DMS153 (cell line): Measurements from ENCODE around the gene RAD51AP2.
"Not testable (repeated sequence)": the region's sequence is repeated elsewhere in the genome, so short reads cannot be mapped to it uniquely, and the experiment has no call there.

ENCODE experiments used
- DNase-seq: peaks from one replicate; lab custom pipeline; 2025; lab: John Stamatoyannopoulos, UW

The RAD51AP2 gene

GRCh38 chr2:17538022-17538843, 20.0 kb upstream of the RAD51AP2 start:
- no peak for DNase-seq

DNA sequence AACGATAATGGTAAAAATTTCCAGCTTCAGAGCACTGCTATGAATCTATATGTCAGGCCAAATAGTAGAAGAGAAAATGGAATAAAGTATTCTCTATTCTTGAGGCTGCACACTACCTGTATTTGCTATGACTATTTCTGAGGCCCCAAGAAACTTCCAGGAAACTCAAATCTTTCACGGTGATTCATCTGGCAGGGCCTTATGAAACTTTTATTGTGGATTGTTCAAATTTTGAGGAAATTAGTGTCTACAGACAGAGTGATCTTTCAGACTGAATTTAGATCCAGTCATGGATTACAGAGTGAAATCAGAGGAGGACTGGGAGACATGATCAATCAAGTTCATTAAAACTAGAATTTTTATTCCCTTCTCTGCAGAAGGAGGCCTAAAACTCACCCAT, 18.2 kb upstream of the RAD51AP2 start:
- no peak for DNase-seq

DNA sequence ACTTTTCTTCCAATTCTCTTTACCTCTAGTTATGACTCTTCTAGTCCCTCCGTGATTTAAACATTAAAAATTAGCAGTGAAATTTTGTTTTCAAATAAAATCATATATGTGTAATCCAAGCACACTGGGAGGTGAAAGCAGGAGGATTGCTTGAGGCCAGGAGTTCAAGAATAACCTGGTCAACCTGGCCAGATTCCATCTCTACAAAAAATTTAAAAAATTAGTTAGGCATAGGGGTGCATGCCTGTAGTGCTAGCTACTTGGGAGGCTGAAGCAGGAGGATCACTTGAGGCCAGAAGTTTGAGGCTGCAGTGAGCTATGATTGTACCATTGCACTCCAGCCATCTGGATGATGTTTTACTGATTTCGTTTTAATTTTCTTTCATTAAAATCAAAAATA, 15.3 kb upstream of the RAD51AP2 start:
- no peak for DNase-seq

GRCh38 chr2:17529771-17530170, 11.5 kb upstream of the RAD51AP2 start:
- DNase-seq = no peak

DNA sequence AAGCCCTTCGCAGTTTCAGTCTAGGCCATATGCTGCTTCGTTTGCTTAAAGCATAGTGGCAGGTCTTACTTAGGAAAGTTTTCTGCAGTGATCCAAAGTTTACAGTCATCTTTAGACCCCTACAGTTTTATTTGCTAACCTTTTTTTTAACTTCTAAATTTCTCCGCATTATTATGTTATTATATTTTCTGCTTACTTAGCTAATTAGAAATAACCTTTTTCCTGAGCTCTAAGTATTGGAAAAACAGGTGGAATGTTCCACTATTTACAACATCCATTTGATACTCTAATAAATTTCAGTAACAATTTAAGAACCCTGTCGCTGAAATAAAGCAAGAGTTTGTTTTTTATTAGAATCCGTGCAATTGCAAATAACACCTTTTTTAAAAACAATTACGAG, 4.1 kb upstream of the RAD51AP2 start:
- DNase-seq = no peak

DNA sequence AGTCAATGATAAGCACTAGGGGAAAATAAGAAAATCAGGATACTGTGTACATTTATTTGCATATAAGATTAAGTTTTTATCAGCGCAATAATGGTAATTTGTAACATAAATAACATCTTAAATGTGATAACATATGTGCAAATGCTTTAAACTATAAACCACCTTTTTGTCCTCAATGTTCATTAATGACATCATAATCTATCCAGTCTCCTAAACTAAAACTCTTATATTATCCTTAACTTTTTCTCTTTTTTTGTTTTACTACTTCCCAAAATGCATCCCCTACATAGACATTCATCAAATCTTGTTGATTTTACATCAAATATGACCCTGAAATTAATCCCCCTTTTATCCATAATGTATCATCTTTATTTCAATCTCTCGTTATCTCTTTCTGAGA, 3.4 kb upstream of the RAD51AP2 start:
- DNase-seq = no peak

DNA sequence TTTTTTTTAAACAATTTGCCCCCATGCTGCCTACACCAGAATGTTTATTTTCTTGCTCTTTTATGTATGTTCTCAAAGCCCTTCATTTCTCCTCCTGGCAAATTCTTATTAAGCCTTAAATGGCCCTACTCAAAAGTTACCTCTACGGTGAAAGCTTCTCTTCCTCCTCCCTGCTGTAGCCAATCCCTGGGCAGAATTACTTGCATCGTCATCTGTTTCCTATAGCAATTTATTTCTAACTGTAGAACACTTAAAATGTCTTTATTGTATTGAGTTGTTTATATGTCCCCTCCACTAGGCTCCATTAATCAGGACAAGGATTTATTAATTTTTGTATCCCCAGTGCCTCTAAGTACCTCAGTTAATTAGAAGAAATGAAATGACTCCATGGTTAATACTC, 2.5 kb upstream of the RAD51AP2 start:
- DNase-seq = no peak

DNA sequence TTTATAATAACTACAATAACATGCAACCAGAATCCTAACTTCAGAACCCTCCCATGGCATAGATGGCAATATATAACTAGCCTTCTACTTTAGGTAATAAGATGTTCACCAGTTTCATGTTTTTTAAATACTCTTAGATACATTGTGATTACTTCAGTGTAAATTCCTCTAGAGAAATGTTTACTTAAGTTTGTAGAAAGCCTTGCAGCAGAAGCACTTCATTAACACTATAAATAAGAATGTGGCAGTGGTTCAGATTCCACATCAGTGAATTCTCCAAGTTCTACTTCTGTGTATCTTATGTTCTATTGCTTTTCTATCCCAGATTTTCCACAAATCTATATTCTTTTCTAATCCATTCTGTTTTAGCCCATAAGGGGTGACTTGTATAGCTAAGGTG, 1.2 kb upstream of the RAD51AP2 start:
- DNase-seq = no peak

- DNase-seq = no peak
Measured at GRCh38 chr2:17517481-17518211, 594 bp downstream of the RAD51AP2 start.

GRCh38 chr2:17515652-17516051, 2.6 kb downstream of the RAD51AP2 start:
- no peak for DNase-seq

DNA sequence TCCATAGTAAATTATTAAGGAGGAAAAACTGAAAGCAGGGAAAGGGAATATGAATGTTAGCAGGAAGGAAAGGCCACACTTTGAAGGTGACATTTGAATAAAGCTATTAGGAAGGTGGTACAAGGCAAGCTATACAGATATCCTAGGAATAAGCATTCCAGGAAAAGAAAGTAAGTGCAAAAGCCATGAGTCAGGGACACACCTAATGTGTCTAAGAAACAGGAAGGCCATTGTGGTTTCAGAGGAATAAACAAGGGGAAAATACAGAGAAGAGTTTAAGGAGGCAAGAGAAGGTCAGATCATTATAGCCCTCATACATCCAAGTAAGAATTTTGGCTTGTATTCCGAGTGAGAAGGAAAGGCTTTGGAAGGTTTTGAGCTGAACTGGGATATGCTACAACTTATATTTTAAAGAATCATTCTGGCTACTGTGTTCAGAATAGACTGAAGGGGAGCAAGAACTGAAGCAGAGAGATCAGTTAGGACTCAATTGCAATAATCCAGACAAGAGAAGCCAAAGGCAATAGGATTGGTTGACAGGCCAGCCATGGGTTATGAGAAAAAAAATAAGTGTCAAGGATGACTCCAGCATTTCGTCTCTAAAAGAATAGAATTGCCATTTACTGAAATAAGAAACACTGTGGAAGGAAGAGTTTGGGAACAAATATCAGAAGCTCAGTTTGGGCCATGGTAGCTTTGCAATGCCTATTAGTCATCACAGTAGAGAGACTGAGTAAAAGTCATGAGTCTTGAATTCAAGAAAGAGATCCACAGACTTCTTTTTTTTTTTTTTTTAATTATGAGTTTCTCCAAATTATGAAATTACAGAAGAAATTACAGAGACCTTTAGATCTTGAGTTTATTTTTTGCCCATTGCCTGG, 11.3 kb downstream of the RAD51AP2 start:
- no peak for DNase-seq

GRCh38 chr2:17497718-17498117, 20.5 kb downstream of the RAD51AP2 start:
- DNase-seq = no peak

DNA sequence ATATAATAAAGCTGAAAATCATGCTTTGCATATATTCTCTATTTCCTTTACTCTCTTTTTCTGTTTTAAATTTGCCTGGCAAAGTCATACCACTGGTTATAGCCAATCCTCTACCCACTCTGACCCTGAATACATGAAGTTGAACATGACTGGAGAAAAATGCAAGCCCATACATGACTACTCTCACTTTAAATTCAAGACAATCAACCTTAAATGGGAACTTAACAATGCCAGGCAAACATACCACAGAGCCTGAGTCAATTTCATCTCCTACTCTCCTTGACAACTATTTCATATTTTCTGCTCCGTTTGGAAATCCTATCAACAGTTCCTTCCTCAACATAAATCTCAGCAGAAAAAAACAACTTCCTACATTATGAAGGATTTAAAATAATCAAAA, 22.6 kb downstream of the RAD51AP2 start:
- DNase-seq = no peak

DNA sequence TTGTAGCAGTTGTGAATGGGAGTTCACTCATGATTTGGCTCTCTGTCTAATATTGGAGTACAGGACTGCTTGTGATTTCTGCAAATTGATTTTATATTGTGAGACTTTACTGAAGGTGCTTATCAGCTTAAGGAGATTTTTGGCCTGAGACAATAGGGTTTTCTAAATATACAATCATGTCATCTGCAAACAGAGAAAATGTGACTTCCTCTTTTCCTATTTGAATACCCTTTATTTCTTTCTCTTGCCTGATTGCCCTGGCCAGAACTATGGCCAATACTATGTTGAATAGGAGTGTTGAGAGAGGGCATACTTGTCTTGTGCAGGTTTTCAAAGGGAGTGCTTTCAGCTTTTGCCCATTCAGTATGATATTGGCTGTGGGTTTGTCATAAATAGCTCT, 28.1 kb downstream of the RAD51AP2 start:
- not testable (repeated sequence) for DNase-seq

DNA sequence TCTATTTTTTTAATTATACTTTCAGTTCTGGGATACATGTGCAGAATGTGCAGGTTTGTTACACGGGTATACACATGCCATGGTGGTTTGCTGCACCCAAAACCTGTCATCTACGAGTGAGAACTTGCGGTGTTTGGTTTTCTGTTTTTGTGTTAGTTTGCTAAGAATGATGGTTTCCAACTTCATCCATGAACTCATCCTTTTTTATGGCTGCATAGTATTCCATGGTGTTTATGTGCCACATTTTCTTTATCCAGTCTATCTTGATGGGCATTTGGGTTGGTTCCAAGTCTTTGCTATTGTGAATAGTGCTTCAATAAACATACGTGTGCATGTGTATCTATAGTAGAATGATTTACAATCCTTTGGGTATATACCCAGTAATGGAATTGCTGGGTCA, 29.6 kb downstream of the RAD51AP2 start:
- DNase-seq = not testable (repeated sequence)

GRCh38 chr2:17483496-17483895, 34.7 kb downstream of the RAD51AP2 start:
- no peak for DNase-seq

GRCh38 chr2:17482651-17483050, 35.6 kb downstream of the RAD51AP2 start:
- no peak for DNase-seq

DNA sequence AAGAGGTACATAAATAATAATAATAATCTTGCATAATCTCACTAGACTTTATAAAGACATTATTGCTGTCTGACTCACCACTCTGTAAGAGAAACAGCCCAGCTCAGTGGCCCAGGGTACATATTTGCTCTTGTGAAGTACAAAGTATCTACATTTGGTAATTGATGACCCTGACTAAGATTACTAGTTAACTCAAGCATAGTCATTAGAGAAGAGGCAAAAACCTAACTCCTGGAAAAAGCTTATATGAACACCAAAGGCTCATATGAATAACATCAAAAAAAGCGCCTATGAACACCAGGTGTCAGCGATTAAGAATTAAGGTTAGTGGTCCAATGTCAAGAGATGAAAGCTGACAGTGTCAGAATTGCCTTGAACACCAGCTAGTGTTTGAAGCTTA, 38.4 kb downstream of the RAD51AP2 start:
- no peak for DNase-seq

- DNase-seq = no peak
Measured at GRCh38 chr2:17476830-17477229, 41.4 kb downstream of the RAD51AP2 start.

GRCh38 chr2:17476064-17476463, 42.2 kb downstream of the RAD51AP2 start:
- no peak for DNase-seq

DNA sequence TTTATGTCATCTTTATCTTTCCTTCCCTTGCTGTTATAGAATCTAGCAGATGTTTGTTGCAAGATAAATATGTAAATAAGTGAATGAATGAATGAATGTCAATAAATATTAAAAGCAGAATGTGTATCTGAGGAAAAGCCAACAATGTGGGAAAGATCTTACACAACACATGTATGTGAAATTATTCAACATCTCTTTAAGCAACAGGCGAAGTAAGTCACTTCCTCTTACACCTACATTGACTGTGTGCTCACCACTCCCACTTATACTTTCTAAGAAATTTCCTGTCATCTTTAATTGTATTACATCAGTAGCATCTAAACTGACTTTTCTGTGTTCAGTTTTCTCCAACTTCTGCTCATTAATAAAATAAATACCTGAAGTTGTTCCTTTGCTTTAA, 43.0 kb downstream of the RAD51AP2 start:
- DNase-seq = no peak

GRCh38 chr2:17471979-17472378, 46.3 kb downstream of the RAD51AP2 start:
- no peak for DNase-seq
